Mucosa of descending colon (tissue), 3 donors: ENCODE data around the gene MYH9. TPM values are rescaled to one million over a fixed set of nuclear protein-coding genes. Genes with fewer than 3 reads are reported as not detected.
"Not testable (repeated sequence)": the region's sequence is repeated elsewhere in the genome, so short reads cannot be mapped to it uniquely, and the experiment has no call there.

Experiments used
- ATAC-seq: fragments of 200-7000 bp; cut with Tn5 transposase; one replicate; pipeline ENCODE4 v1.9.1; 2020; ENCODE audit warnings: mild to moderate bottlenecking, moderate library complexity
- DNase-seq, 3 donors: peaks; one replicate each; pipeline ENCODE4 v3.0.0-alpha.2; 2020
- H3K36me3 ChIP-seq: fragments of 200-600 bp; one replicate; pipeline ENCODE4 v1.8.0; 2021; ENCODE audit warnings: low read depth, mild to moderate bottlenecking
- H3K4me1 ChIP-seq: fragments of 200-600 bp; one replicate; pipeline ENCODE4 v1.8.0; 2021; ENCODE audit warnings: low read depth, mild to moderate bottlenecking
- H3K4me3 ChIP-seq: fragments of 200-600 bp; one replicate; pipeline ENCODE4 v1.8.0; 2021; ENCODE audit warnings: mild to moderate bottlenecking
- H3K9me3 ChIP-seq: fragments of 200-600 bp; one replicate; pipeline ENCODE4 v1.8.0; 2021; ENCODE audit warnings: mild to moderate bottlenecking
- intact Hi-C, 2 donors: fragments of 100-400 bp; cut with DNase I in 1 of 2; cut with micrococcal nuclease in 1 of 2; formaldehyde crosslinking; loops; one replicate each; pipeline versions ENCODE4 v1.11.0 to v1.11.1; 2022; cut with DNase I, micrococcal nuclease
- total RNA-seq, 3 donors: library from RNA; stranded (reverse); fragmentation: NEBNext Ultra II Directional in 2 of 3; extraction: Animal tissue kit (Norgen Biotek cat#: 25700) in 2 of 3; gene quantifications; one replicate each; pipeline versions ENCODE4 v1.2.1 to v1.2.4, GENCODE V29; 2021 to 2023
- TF ChIP-seq, protein P1 (sequence below): fragments of 200-600 bp; IDR thresholded peaks from one replicate; pipeline ENCODE4 v1.8.0; 2022; ENCODE audit warnings: antibody characterized with exemption, mild to moderate bottlenecking
- donor health status: DM: no; HTN: no; CAD: no; lungs with moderate emphysema.
- donor health status: DM: no; HTN: no; CAD: no.
- donor health status: DM: no; HTN: yes; CAD: no.

The MYH9 gene
- total RNA-seq, 3 donors from 2014 or later = 501 to 831 (median 599) TPM

DNA sequence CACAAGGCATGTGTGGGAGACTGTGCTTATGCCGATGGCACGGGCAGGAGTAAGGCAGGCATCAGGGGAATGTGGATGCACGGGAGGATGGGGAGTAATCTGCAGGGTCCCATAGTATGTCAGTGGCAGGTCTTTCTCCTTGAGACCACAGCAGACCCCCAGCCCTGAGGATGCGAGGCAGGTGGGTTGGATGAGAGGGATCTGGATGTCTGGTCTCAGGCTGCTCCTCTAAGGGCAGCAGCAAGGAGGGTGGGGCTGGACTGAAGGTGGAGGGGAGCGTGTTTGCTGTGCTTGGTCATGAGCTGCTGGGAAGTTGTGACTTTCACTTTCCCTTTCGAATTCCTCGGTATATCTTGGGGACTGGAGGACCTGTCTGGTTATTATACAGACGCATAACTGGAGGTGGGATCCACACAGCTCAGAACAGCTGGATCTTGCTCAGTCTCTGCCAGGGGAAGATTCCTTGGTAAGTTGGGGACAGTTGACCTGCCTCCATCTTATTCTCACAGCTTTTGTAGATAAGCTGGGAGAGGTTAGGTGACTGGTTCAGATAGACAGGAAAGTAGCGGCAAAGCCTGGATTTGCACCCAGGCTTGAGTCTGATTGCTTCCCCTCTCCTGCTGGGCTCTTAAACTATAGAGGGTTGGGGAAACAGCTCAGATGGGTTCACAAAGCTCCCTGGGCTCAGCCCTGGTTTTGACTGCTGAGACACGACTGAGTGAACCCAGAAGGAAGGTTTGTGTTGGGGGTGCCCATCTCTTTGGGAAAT lies 134.8 kb downstream of the MYH9 start, which contains the start of gene APOL1:
Gene APOL1 (plus strand): TSS at position 380 of the 769 bp plus-strand sequence. CDS start 1,823 bp downstream, outside the sequence.
- no peak within 1 kb of the TSS for H3K4me3 ChIP-seq

DNA sequence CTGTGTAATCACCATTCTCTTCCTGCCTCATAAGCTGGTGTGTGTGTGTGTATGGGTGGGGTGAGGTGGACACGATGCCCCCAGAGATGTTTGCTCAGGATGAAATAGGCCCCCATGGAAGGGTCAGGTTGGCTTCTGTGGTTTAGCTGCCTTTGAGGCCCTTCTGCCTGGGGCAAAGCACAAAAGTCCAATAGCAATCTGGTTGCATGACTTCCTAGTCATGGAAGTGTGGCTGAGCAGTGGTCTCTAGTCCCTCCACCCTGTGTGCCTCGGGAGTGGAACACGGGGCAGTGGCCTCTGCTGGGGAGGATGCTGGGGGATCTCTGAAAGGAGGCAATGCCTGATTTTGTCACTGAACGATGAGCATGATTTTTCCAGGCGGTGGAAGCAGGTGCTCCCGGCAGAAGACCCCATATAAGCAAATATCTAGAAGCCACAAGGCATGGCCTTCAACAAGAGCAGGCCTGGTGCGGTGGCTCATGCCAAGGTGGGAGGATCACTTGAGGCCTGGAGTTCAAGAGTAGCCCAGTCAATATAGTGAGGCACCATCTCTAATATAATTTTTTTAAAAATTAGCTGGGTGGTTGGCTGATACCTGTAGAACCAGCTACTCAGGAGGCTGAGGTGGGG lies 135.7 kb downstream of the MYH9 start:
- ATAC-seq, intact Hi-C loops, H3K4me3 ChIP-seq, H3K36me3 ChIP-seq, DNase-seq, H3K9me3 ChIP-seq: not testable (repeated sequence)
- peaks cover 25% of the 10 kb centered on the region for H3K4me1 ChIP-seq

More for the DNA sequence above, 134.8 kb downstream of the MYH9 start, which contains the start of gene APOL1:
- peak; percentile 92 for ATAC-seq
- no peaks in the 10 kb centered on the region for H3K36me3 ChIP-seq
- H3K4me1 ChIP-seq = peaks cover 25% of the 10 kb centered on the region
- DNase-seq = peak in 2 of 3 donors; percentile 66 to 73
- no peaks in the 10 kb centered on the region for H3K9me3 ChIP-seq
- intact Hi-C loops = no loop called here
- TF ChIP-seq, protein P1, sequence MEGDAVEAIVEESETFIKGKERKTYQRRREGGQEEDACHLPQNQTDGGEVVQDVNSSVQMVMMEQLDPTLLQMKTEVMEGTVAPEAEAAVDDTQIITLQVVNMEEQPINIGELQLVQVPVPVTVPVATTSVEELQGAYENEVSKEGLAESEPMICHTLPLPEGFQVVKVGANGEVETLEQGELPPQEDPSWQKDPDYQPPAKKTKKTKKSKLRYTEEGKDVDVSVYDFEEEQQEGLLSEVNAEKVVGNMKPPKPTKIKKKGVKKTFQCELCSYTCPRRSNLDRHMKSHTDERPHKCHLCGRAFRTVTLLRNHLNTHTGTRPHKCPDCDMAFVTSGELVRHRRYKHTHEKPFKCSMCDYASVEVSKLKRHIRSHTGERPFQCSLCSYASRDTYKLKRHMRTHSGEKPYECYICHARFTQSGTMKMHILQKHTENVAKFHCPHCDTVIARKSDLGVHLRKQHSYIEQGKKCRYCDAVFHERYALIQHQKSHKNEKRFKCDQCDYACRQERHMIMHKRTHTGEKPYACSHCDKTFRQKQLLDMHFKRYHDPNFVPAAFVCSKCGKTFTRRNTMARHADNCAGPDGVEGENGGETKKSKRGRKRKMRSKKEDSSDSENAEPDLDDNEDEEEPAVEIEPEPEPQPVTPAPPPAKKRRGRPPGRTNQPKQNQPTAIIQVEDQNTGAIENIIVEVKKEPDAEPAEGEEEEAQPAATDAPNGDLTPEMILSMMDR = no peak

- intact Hi-C loops, H3K36me3 ChIP-seq, H3K4me3 ChIP-seq, H3K9me3 ChIP-seq, ATAC-seq, DNase-seq: not testable (repeated sequence)
- peaks cover 25% of the 10 kb centered on the region for H3K4me1 ChIP-seq
Observed at GRCh38 chr22:36250292-36250960, 137.3 kb downstream of the MYH9 start.

DNA sequence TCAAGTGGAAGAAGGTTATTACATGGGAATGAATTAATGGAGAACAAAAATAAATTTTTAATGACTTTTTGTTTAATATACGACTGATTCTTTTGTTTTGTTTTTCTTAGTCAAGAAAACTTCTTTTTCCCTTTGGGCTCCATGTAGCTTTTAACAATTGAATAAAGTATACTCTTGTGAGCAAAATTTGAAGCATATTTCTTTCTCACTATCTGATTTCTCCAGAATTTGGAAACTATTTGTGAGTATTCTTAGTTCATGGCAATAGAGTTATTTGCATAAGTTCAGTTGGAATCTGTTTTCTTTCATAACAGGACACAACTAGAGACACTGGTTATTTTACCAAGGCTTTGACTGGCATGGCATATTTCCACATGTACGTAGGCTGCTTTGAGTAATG lies 138.6 kb downstream of the MYH9 start:
- DNase-seq = no peak
- no peak for ATAC-seq
- Histone ChIP-seq H3K9me3 (no peaks in the 10 kb centered on the region), H3K36me3 (no peaks in the 10 kb centered on the region), H3K4me3 (no peak overlapping the region), H3K4me1 (peaks cover 15% of the 10 kb centered on the region)
- intact Hi-C loops = no loop called here
- TF ChIP-seq, protein P1 = no peak

- DNase-seq (no peak), ATAC-seq (no peak)
- TF ChIP-seq, protein P1 = no peak
- no peaks in the 10 kb centered on the region for H3K36me3 ChIP-seq
- H3K4me1 ChIP-seq = peaks cover 6% of the 10 kb centered on the region
- H3K9me3 ChIP-seq = no peaks in the 10 kb centered on the region
- H3K4me3 ChIP-seq = no peak overlapping the region
- intact Hi-C loops = no loop called here
Observed at GRCh38 chr22:36247955-36248354, 139.8 kb downstream of the MYH9 start.

- Histone ChIP-seq H3K36me3 (no peaks in the 10 kb centered on the region), H3K4me1 (no peaks in the 10 kb centered on the region), H3K9me3 (no peaks in the 10 kb centered on the region), H3K4me3 (no peak overlapping the region)
- DNase-seq = no peak
- TF ChIP-seq, protein P1 = no peak
- ATAC-seq = no peak
- intact Hi-C loops = no loop called here
Observed at GRCh38 chr22:36246718-36247117, 141.0 kb downstream of the MYH9 start.
